Placental pericyte (primary cell): ENCODE results near the gene CD8A. TPM values are rescaled to one million over a fixed set of nuclear protein-coding genes. Genes with fewer than 3 reads are reported as not detected.

Source experiments
- total RNA-seq: library from RNA; depleted of rRNA; stranded (reverse); fragments of >200 nt; gene quantifications from 2 replicates; pipeline ENCODE4 v1.2.3, GENCODE V29; 2012

CD8A gene
- total RNA-seq: not detected in 2 replicates

GRCh38 chr2:86790676-86791572, at the start of gene CD8A:
CD8A (minus strand) TSS chr2:86790913; CDS start chr2:86790825, 88 bp downstream.

Other genes with a start within 250 kb of the CD8A start
- 52.8 and 69.8 TPM in 2 replicates for gene CHMP3, start 227.5 kb downstream of the CD8A start, total RNA-seq
- 15.5 and 17.1 TPM in 2 replicates for gene RNF103, start 167.0 kb downstream of the CD8A start, total RNA-seq
- gene RMND5A, start 70.6 kb downstream of the CD8A start, total RNA-seq: 14.9 and 23.9 TPM in 2 replicates
- not detected in 2 replicates for gene CD8B, start 71.0 kb upstream of the CD8A start, total RNA-seq
- gene RGPD1, start 151.2 kb upstream of the CD8A start, total RNA-seq: 12.2 and 16.4 TPM in 2 replicates
- gene PLGLB1, start 230.9 kb upstream of the CD8A start, total RNA-seq: 1.0 TPM in 1 of 2 replicates, not detected in the other